Measurements from ENCODE around the gene ACP3.

The ACP3 gene

GRCh38 chr3:132381348-132381944 is 64.2 kb downstream of the ACP3 start:
- Histone ChIP-seq H3K9ac (ENCODE audit: low read length) (no peak overlapping the region), H3K79me2 (ENCODE audit: insufficient read depth, low read length) (no peaks in the 10 kb centered on the region), H3K4me3 (ENCODE audit: low read depth, low read length, poor library complexity, severe bottlenecking) (no peak overlapping the region), H3K9me3 (ENCODE audit: low read length) (peaks cover 5% of the 10 kb centered on the region; the same call in 1 of the 2 replicates), H3K9me2 (ENCODE audit: low read depth, low read length) (no peaks in the 10 kb centered on the region), H2AFZ (ENCODE audit: low read length) (no peak overlapping the region), H4K20me1 (ENCODE audit: insufficient read depth, low read length) (no peaks in the 10 kb centered on the region; the same call in 1 of the 2 replicates), H3K4me1 (ENCODE audit: insufficient read depth, low read length, severe bottlenecking) (no peaks in the 10 kb centered on the region), H3K27ac (ENCODE audit: low read depth, low read length, poor library complexity, severe bottlenecking) (no peak overlapping the region), H3K4me2 (ENCODE audit: low read length) (no peak overlapping the region), H3K27me3 (ENCODE audit: insufficient read depth, low read length) (no peaks in the 10 kb centered on the region; the same call in 1 of the 2 replicates), H3F3A (ENCODE audit: insufficient read depth, low read length) (no peaks in the 10 kb centered on the region), H3K36me3 (ENCODE audit: insufficient read depth, low read length) (no peaks in the 10 kb centered on the region)
- TF ChIP-seq EZH2 (IDR thresholded peaks at IDR 0.05; ENCODE audit: borderline replicate concordance, low read length) (no peak), CTCF (IDR thresholded peaks at IDR 0.05; ENCODE audit: low read length) (no peak)

GRCh38 chr3:132382267-132382666 is 65.1 kb downstream of the ACP3 start:
- no peak overlapping the region for H3K27ac ChIP-seq (ENCODE audit: low read depth, low read length, poor library complexity, severe bottlenecking)
- H3K9me2 ChIP-seq (ENCODE audit: low read depth, low read length): no peaks in the 10 kb centered on the region
- H4K20me1 ChIP-seq (ENCODE audit: insufficient read depth, low read length): no peaks in the 10 kb centered on the region; the same call in 1 of the 2 replicates
- H3K9ac ChIP-seq (ENCODE audit: low read length): no peak overlapping the region
- no peaks in the 10 kb centered on the region for H3K4me1 ChIP-seq (ENCODE audit: insufficient read depth, low read length, severe bottlenecking)
- TF ChIP-seq EZH2 (IDR thresholded peaks at IDR 0.05; ENCODE audit: borderline replicate concordance, low read length): no peak
- no peak for TF ChIP-seq CTCF (IDR thresholded peaks at IDR 0.05; ENCODE audit: low read length)
- H2AFZ ChIP-seq (ENCODE audit: low read length): no peak overlapping the region
- H3K4me3 ChIP-seq (ENCODE audit: low read depth, low read length, poor library complexity, severe bottlenecking): no peak overlapping the region
- H3K79me2 ChIP-seq (ENCODE audit: insufficient read depth, low read length): no peaks in the 10 kb centered on the region
- no peaks in the 10 kb centered on the region; the same call in 1 of the 2 replicates for H3K27me3 ChIP-seq (ENCODE audit: insufficient read depth, low read length)
- H3K9me3 ChIP-seq (ENCODE audit: low read length): peaks cover 5% of the 10 kb centered on the region; the same call in 1 of the 2 replicates
- H3F3A ChIP-seq (ENCODE audit: insufficient read depth, low read length): no peaks in the 10 kb centered on the region
- no peaks in the 10 kb centered on the region for H3K36me3 ChIP-seq (ENCODE audit: insufficient read depth, low read length)
- no peak overlapping the region for H3K4me2 ChIP-seq (ENCODE audit: low read length)

DNA sequence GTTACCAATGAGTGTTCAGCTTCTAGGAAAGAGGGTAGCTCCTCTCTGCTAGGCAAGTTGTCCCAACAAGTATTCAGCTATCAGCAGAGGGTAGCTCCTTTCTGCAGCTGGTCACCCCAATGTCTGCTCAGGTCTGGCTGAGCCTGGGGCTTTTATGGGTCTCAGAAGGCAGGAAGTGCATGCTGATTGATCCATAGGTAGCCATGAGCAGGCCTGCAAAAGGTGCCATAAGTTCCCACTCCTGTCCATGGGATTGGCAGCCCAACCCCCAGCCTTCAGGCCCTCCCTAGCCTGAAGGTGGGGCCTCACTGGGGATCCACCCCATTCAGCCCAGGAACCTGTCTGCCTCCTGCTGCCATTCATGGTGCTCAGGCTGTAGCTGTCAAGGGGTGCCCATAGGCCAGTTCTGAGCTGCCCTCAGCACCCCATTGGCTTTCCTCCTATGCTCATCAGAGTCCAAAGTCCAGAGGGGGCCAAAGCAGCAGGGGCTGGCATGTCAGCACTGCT is 65.5 kb downstream of the ACP3 start:
- H3K4me3 ChIP-seq (ENCODE audit: low read depth, low read length, poor library complexity, severe bottlenecking): no peak overlapping the region
- TF ChIP-seq CTCF (IDR thresholded peaks at IDR 0.05; ENCODE audit: low read length): no peak
- no peak for TF ChIP-seq EZH2 (IDR thresholded peaks at IDR 0.05; ENCODE audit: borderline replicate concordance, low read length)
- H2AFZ ChIP-seq (ENCODE audit: low read length): no peak overlapping the region
- H3K4me2 ChIP-seq (ENCODE audit: low read length): no peak overlapping the region
- no peaks in the 10 kb centered on the region for H3K4me1 ChIP-seq (ENCODE audit: insufficient read depth, low read length, severe bottlenecking)
- no peaks in the 10 kb centered on the region for H3K9me2 ChIP-seq (ENCODE audit: low read depth, low read length)
- no peaks in the 10 kb centered on the region; the same call in 1 of the 2 replicates for H4K20me1 ChIP-seq (ENCODE audit: insufficient read depth, low read length)
- H3F3A ChIP-seq (ENCODE audit: insufficient read depth, low read length): no peaks in the 10 kb centered on the region
- H3K9ac ChIP-seq (ENCODE audit: low read length): no peak overlapping the region
- no peaks in the 10 kb centered on the region for H3K36me3 ChIP-seq (ENCODE audit: insufficient read depth, low read length)
- H3K27me3 ChIP-seq (ENCODE audit: insufficient read depth, low read length): no peaks in the 10 kb centered on the region; the same call in 1 of the 2 replicates
- H3K9me3 ChIP-seq (ENCODE audit: low read length): peaks cover 5% of the 10 kb centered on the region; the same call in 1 of the 2 replicates
- no peak overlapping the region for H3K27ac ChIP-seq (ENCODE audit: low read depth, low read length, poor library complexity, severe bottlenecking)
- no peaks in the 10 kb centered on the region for H3K79me2 ChIP-seq (ENCODE audit: insufficient read depth, low read length)
